ENCODE measurements around the gene TAF8.

TAF8 gene

DNA sequence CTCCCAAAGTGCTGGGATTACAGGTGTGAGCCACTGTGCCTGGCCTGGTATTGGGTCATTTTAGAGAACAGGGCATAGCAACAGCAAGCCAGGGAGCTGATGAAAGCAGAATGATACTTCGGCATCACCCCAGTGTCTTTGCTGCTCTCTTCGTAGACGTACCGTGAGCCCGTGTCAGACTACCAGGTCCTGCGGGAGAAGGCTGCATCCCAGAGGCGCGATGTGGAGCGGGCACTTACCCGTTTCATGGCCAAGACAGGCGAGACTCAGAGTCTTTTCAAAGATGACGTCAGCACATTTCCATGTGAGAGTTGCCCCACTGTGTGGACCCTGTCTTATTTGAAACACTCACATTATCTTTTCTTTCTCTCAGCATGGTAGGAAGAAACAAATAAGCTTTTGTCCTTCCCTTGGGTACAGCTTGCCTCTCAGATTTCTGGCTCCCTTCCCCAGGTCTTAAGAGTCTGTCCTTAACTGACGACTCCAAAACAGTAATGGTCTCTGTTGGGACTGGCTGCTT lies 15.9 kb downstream of the TAF8 start:
- no peak for DNase-seq

GRCh38 chr6:42068173-42068572 lies 17.8 kb downstream of the TAF8 start:
- no peak for DNase-seq

- DNase-seq = no peak
Measured at GRCh38 chr6:42068872-42069522, 18.7 kb downstream of the TAF8 start.

DNA sequence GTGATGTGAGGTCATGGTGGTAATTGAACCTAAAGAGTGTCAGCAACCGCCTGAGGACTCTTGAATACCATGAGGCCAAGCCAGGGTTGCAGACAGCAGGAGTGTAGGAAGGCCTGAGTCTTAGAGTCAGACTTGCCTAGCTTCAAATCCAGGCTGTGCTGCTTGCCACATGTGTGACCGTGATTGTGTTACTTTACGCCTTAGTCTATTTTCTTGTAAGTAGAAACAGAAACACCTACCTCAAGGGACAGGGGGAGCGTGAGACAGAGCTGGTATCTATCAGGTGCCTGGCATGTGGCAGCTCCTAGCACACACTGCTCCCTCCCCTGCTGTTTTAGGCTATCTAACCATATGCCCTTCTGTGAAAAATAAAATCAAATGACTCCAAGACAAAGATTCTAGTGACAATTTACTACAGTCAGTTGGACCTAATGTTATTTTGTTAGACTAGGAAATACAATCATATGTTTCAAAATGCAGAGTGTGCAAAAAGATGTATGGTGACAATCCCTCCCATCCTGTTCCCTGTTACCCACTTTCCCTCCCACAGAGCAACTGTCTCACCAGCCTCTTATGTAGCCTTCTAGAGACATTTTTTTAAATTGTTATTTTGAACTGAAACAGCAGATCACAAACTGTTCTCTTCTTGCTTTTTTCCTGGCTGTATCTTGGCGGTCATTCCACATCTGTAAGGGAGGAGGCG lies 21.7 kb downstream of the TAF8 start:
- no peak for DNase-seq

DNA sequence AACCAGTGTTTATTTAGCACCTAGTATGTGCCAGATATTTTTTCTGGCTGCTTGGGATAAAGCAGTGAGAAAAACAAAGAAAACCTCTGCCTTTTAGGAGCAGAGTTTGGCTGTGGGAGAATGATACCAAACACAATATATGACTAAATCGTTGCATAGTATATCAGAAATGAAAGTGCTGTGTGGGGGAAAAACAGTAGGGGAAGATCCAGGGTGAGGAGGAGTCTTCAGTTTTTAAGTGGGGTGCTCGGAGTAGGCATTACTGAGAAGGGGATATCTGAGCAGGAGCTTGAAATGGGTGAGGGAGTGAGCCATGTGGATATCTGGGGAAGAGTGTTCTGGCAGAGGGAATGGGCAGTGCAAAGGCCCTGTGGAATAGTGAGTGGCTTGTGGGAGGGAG lies 23.0 kb downstream of the TAF8 start:
- no peak for DNase-seq

DNA sequence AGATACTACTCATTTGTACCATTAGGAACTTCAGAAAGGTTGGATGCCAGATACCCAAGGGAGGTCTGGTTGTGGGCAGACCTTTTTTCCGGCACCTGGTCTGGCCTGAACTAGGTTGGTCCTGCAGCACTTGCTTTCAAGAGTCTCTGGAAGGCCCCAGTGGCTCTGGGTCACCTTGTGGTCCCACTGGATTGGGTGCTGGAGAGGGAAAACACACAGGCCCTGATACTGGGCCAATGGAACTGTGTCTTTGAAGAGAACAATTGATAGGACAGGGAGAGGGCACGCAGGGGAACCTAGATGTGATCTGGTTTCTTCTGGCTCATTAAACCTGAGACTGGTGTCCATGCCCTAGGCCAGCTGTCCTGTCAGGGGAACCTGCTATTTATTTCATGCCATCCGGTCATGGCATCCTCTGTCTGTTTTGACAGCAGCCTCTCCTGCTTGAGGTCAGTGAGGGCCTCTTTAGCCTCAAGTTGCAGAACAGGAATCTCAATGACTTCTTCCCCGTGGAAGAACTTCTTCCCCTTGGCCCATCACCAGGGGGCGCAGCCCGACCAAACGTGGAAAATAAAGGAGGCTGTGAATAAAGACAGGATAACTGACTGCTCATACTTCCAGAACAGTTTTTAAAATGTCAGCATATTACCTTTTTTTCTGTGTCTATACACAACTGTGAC lies 25.0 kb downstream of the TAF8 start:
- DNase-seq = peak; percentile 46 to 78 (median 76)

DNA sequence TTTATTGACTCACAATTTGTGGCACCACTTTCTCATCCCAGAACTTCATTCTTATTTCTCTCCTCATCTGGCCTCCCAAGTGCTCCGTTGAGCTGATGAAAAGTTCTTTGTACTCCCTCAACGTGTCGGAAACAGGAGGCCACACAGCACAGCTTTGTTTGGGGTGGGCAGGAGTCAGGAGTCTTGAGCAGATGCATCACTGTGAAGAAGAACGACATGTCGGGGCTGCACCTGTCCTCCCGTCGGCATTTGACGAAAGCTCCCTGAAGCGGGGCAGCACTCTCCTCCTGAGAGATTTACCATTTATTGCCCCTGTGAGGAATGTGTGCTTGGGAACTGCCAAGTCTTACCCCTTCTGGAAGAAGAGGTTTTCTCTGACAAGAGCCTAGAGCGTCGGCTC lies 28.1 kb downstream of the TAF8 start:
- no peak for DNase-seq

GRCh38 chr6:42079941-42080464 lies 29.7 kb downstream of the TAF8 start:
- no peak for DNase-seq

- no peak for DNase-seq
Measured at GRCh38 chr6:42083530-42083929, 33.2 kb downstream of the TAF8 start.

GRCh38 chr6:42084889-42085288 lies 34.6 kb downstream of the TAF8 start:
- DNase-seq = no peak

- DNase-seq = no peak
Measured at GRCh38 chr6:42086046-42087035, 36.0 kb downstream of the TAF8 start.

DNA sequence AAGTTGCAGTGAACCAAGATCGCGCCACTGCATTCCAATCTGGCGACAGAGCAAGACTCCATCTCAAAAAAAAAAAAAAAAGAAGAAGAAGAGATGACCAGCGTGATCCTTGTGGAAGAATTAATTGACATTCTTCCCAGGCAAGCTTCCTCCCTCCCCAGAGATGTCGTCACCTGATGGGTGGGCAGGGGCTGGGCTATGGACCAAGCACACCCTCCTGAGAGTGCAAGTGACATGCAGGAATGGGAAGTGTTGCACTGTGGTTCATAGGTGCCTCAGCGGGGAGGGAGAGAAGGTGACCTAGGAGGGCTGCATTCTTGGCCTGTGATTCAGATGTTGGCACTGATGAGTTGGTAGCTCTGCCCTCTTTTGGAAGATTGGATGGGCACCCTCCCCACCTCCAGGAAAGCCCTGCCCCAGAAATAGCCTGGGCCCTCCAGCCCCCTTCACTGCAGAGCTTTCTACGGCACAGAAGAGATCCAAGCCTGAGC lies 37.8 kb downstream of the TAF8 start:
- no peak for DNase-seq

DNA sequence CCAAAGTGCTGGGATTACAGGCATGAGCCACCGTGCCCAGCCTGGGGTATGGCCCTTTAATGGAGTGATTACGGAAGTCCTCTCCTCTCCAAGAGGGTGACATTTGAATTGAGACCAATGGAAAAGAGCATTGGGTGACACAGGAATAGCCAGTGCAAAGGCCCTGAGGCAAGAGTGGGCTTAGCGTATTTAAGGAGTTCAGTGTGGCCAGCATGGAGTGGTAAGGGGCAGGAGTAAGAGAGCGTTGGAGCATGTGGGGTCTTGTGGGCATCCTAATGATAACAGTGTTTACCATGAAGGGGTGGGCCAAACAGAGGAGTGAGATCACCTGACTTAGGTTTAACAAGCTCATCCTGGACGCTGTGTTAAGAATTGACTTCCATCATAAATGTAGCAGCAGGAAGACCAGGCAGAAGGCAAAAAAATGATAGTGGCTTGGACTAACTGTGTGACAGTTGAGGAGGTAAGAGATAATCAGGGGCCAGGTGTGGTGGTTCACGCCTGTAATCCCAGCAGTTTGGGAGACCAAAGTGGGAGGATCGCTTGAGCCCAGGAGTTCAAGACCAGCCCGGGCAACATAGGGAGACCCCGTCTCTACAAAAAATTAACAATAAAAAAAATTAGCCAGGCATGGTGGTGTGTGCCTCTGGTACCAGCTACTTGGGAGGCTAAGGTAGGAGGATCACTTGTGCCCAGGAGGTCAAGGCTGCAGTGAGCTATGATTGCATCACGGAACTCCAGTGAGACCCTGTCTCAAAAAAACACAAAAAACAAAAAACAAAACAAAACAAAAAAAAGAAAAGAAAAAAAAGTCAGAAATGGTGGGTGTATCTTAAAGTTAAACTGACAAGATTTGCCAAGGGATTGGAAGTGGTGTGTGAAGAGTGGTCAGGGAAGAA lies 40.7 kb downstream of the TAF8 start:
- DNase-seq = no peak

DNA sequence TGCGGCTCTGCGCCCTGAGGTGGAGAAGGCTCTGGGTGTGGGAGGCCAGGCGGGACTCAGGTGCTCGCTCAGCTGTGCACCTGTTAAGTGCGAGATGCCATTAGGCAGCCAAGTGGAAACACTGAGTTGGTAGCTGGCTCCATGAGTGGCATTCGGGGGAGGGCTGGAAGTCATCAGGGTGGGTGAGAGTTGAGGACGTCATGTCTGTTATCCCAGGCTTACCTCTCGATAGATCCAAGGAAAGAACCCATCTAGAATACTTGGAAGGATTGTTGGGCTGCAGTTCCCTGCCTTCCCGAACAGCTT lies 41.3 kb downstream of the TAF8 start:
- no peak for DNase-seq

DNA sequence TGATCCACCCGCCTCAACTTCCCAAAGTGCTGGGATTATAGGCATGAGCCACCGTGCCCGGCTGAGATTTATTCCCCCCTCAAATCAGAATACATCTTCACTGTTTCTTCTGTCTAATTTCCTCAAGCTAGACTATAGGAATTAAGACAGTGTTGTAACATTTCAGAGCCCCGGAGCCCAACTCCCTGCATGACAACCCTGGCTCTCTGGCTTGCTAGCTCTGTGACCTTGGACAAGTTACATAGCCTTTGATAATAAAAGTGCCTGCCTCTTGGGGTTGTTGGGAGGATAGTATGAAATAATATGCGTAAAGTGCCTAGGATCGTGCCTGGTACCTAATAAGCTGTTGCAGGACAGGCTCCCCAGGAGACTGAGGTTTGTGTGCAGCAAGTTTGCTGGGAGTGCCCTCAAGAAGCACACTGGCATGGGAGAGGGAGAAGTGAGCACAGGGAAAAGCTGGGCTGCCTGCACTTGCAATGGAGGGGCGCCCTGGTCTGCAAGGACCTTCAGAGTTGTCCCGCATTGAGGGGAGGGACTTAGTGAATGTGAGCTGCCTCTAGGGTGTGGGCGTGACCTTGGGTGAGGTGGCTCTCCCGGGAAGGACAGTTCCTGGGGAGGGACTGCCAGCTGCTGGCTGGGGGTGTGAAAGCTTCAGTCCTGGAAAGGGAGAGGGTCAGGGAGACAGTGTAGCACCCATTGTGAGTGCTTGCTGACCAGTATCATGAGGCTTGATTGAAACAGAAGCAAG lies 43.4 kb downstream of the TAF8 start:
- DNase-seq = no peak

DNA sequence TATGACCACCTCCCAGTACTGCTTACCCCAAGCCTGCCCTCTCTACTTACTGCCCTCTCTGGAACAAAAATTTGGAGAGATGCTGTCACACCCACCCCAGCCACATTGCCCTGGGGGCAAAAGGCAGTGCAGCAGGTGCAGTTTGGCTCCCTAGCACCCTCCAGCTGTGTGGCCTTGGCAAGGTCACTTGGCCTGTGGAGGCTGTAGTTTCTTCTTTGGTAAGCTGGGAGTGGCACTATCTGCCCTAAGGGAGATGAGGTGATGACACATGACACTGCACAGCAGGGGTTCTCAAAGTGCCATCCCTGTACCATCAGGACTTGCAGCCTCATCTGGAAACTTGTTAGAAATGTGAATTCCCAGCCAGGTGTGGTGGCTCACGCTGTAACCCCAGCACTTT lies 44.8 kb downstream of the TAF8 start:
- DNase-seq = no peak

DNA sequence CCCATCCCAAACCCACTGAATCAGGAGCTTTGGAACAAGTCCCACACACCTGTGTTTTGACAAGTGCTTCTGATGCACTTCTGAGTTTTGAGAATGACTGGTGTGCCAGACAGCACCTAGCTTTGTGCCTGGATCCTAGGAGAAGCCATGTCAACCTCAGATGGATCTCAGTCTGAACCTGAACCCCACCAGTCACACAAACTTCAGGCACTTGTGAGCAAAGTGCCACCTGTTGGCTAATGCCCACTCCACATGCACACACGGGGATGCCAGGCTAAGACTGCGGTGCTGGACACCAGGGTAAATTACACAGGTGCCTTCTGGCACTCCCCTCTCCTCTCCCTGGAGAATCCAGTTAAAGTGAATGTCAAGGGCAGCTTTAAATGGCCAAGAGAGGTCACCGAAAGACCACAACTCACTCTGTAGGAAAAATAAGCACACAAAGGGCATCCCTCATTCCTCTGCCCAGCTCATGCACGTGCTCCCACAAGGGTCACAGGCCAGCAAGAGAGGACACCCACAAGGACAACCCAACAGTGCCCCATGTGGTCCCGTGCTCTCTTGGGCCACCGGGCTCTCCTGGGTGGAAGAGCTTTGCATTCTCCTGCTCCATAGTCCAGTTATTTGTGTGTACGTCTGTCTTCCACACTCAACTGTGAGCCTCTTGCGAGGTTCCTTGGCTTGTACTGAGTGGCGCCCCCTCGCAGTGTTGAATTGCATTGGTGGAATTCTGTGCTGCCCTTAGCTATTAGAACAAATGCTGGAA lies 45.6 kb downstream of the TAF8 start:
- peak in 1 of 3 experiments; percentile 24 for DNase-seq

GRCh38 chr6:42099340-42100028 lies 49.2 kb downstream of the TAF8 start:
- no peak for DNase-seq

Measured in NCI-H1417 (cell line).